Liver (tissue), 9 donors: ENCODE data around the gene AGR2. TPM values are rescaled to one million over a fixed set of nuclear protein-coding genes. Genes with fewer than 3 reads are reported as not detected.

Experiments
- DNase-seq: peaks from one replicate; pipeline ENCODE4 v3.0.0-alpha.2; 2017; ENCODE audit warnings: low spot score
- H3K27ac ChIP-seq, 2 donors: one replicate each; pipeline ENCODE4 v1.7.0; 2013; ENCODE audit warnings: inconsistent platforms in 2 of 2, low read length in 2 of 2, control low read depth in 1 of 2, low read depth in 1 of 2, mild to moderate bottlenecking in 1 of 2
- H3K27me3 ChIP-seq, 4 donors: one replicate each; pipeline versions ENCODE4 v1.6.1 to v1.7.0; 2013; ENCODE audit warnings: low read length in 3 of 4, inconsistent platforms in 1 of 4, mild to moderate bottlenecking in 1 of 4, moderate library complexity in 1 of 4; ENCODE audit not compliant: control insufficient read depth in 4 of 4, insufficient read depth in 4 of 4
- H3K36me3 ChIP-seq, 4 donors: one replicate each; pipeline versions ENCODE4 v1.6.1 to v1.7.0; 2013; ENCODE audit warnings: low read length in 3 of 4, mild to moderate bottlenecking in 3 of 4, low read depth in 1 of 4, moderate library complexity in 1 of 4; ENCODE audit not compliant: control insufficient read depth in 4 of 4, insufficient read depth in 3 of 4
- H3K4me1 ChIP-seq, 4 donors: one replicate each; pipeline versions ENCODE4 v1.6.1 to v1.7.0; 2013; ENCODE audit warnings: low read length in 3 of 4, mild to moderate bottlenecking in 3 of 4, moderate library complexity in 1 of 4; ENCODE audit not compliant: control insufficient read depth in 4 of 4, insufficient read depth in 4 of 4
- H3K4me3 ChIP-seq, 3 donors: one replicate each; pipeline versions ENCODE4 v1.6.1 to v1.7.0; 2013; ENCODE audit warnings: low read length in 3 of 3, control low read depth in 1 of 3, low read depth in 1 of 3, mild to moderate bottlenecking in 1 of 3
- H3K9ac ChIP-seq, 2 donors: one replicate each; pipeline ENCODE4 v1.7.0; 2013; ENCODE audit warnings: low read length in 2 of 2, mild to moderate bottlenecking in 2 of 2, moderate library complexity in 2 of 2, control low read depth in 1 of 2, low read depth in 1 of 2
- H3K9me3 ChIP-seq, 4 donors: one replicate each; pipeline versions ENCODE4 v1.6.1 to v1.7.0; 2013; ENCODE audit warnings: low read length in 3 of 4; ENCODE audit not compliant: control insufficient read depth in 4 of 4
- EGR1 ChIP-seq, 2 donors: IDR thresholded peaks; 2 replicates each; pipeline ENCODE4 v1.6.1; 2016 to 2018; ENCODE audit warnings: antibody characterized with exemption in 2 of 2, low read depth in 2 of 2
- FOXA1 ChIP-seq: IDR thresholded peaks from 2 replicates; pipeline ENCODE4 v1.6.1; 2016; ENCODE audit warnings: antibody characterized with exemption
- FOXA2 ChIP-seq: IDR thresholded peaks from 2 replicates; pipeline ENCODE4 v1.6.1; 2016; ENCODE audit warnings: antibody characterized with exemption
- GABPA ChIP-seq, 2 donors: IDR thresholded peaks in 1 of 2; conservative IDR thresholded peaks in 1 of 2; 2 replicates each; pipeline ENCODE4 v1.6.1; 2016; ENCODE audit warnings: antibody characterized with exemption in 2 of 2, mild to moderate bottlenecking in 1 of 2, moderate library complexity in 1 of 2
- HNF4A ChIP-seq, 2 donors: conservative IDR thresholded peaks; 2 replicates each; pipeline ENCODE4 v1.6.1; 2016; ENCODE audit warnings: antibody characterized with exemption in 2 of 2, mild to moderate bottlenecking in 2 of 2
- HNF4G ChIP-seq: IDR thresholded peaks from 2 replicates; pipeline ENCODE4 v1.6.1; 2016; ENCODE audit warnings: antibody characterized with exemption
- NR2F2 ChIP-seq: IDR thresholded peaks from 2 replicates; pipeline ENCODE4 v1.6.1; 2016; ENCODE audit warnings: antibody characterized with exemption
- RAD21 ChIP-seq, 2 donors: IDR thresholded peaks; 2 replicates each; pipeline ENCODE4 v1.6.1; 2016; ENCODE audit warnings: antibody characterized with exemption in 2 of 2, mild to moderate bottlenecking in 2 of 2
- RXRA ChIP-seq, 2 donors: IDR thresholded peaks; 2 replicates each; pipeline ENCODE4 v1.6.1; 2017 to 2018; ENCODE audit warnings: antibody characterized with exemption in 2 of 2, mild to moderate bottlenecking in 1 of 2
- SP1 ChIP-seq: IDR thresholded peaks from 2 replicates; pipeline ENCODE4 v1.6.1; 2018; ENCODE audit warnings: antibody characterized with exemption, mild to moderate bottlenecking
- TAF1 ChIP-seq: conservative IDR thresholded peaks from 2 replicates; pipeline ENCODE4 v1.6.1; 2016; ENCODE audit warnings: antibody characterized with exemption, mild to moderate bottlenecking
- YY1 ChIP-seq: IDR thresholded peaks from 2 replicates; pipeline ENCODE4 v1.6.1; 2016; ENCODE audit warnings: antibody characterized with exemption, mild to moderate bottlenecking
- WGBS: extraction: QIAGEN DNeasy Blood & Tissue Kit; methylation state at CpG from one replicate; pipeline ENCODE4 v1.1.7; 2013; 5-methylcytosine and 5-hydroxymethylcytosine counted together
- polyA plus RNA-seq, 2 donors: library from polyadenylated mRNA; stranded (reverse) in 1 of 2; unstranded in 1 of 2; fragments of 200-250 nt in 1 of 2; fragments of >200 nt in 1 of 2; fragmentation: Nextera tagmentation in 1 of 2; extraction: Ambion mirVana in 1 of 2; gene quantifications; one replicate each; pipeline versions ENCODE4 v1.2.1 to v1.2.3, GENCODE V29; 2013 to 2015
- total RNA-seq, 2 donors: library from RNA; depleted of rRNA; stranded (reverse); fragments of >200 nt; gene quantifications; one replicate each; pipeline ENCODE4 v1.2.3, GENCODE V29; 2014
- TF ChIP-seq, protein P1 (sequence below): IDR thresholded peaks from 2 replicates; pipeline ENCODE4 v1.6.1; 2016; ENCODE audit warnings: antibody characterized with exemption
- TF ChIP-seq, protein P2 (sequence below): IDR thresholded peaks from 2 replicates; pipeline ENCODE4 v1.6.1; 2016; ENCODE audit warnings: antibody characterized with exemption
- TF ChIP-seq, protein P3 (sequence below): IDR thresholded peaks from 2 replicates; pipeline ENCODE4 v1.6.1; 2016; ENCODE audit warnings: antibody characterized with exemption
- TF ChIP-seq, protein P4 (sequence below): fragments of 150-350 bp; IDR thresholded peaks from 2 replicates; pipeline ENCODE4 v1.5.1; 2017; ENCODE audit warnings: improper control_type of control experiment, low read depth, low read length; ENCODE audit not compliant: missing input control
- TF ChIP-seq, protein P5 (sequence below): IDR thresholded peaks from 2 replicates; pipeline ENCODE4 v1.6.1; 2016; ENCODE audit warnings: antibody characterized with exemption, mild to moderate bottlenecking
- donor health status: healthy.
- donor health status: healthy.
- donor health status: healthy.
- donor health status: healthy.
- donor health status: healthy.

Gene AGR2
- total and polyA plus RNA-seq, 4 donors, result 0.37 to 0.45 TPM; not detected in 2

DNA sequence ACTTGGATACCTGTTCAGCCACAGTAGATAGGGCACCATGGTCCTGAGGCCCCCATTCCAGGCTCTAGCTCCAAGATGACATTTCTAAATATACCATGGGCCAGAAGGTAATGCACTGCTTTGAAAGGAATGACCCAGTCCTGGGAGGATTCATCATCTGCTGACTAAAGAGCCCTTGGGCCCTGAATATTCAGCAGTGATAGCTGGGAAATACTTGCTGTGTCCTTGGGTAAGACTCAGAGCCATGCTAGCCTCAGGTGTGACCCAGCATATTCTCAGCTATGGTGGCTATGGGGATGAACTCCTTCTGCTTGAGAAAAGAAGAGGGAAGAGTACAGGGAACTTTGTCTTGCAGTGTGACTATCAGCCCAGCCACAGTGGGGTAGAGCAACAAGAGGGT, 21.3 kb upstream of the AGR2 start:
- Histone ChIP-seq H3K4me3 (no peak overlapping the region), H3K27me3 (peaks cover 0 to 2% (median 0%) of the 10 kb centered on the region in 4 donors), H3K9me3 (peaks cover 0 to 3% (median 0%) of the 10 kb centered on the region in 4 donors), H3K36me3 (no peaks in the 10 kb centered on the region), H3K4me1 (no peaks in the 10 kb centered on the region), H3K27ac (no peak overlapping the region), H3K9ac (no peak overlapping the region)
- TF ChIP-seq TAF1, result no peak
- TF ChIP-seq, protein P1, sequence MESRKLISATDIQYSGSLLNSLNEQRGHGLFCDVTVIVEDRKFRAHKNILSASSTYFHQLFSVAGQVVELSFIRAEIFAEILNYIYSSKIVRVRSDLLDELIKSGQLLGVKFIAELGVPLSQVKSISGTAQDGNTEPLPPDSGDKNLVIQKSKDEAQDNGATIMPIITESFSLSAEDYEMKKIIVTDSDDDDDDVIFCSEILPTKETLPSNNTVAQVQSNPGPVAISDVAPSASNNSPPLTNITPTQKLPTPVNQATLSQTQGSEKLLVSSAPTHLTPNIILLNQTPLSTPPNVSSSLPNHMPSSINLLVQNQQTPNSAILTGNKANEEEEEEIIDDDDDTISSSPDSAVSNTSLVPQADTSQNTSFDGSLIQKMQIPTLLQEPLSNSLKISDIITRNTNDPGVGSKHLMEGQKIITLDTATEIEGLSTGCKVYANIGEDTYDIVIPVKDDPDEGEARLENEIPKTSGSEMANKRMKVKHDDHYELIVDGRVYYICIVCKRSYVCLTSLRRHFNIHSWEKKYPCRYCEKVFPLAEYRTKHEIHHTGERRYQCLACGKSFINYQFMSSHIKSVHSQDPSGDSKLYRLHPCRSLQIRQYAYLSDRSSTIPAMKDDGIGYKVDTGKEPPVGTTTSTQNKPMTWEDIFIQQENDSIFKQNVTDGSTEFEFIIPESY, result no peak
- TF ChIP-seq FOXA1, result no peak
- no peak for TF ChIP-seq NR2F2
- no peak for TF ChIP-seq HNF4G
- TF ChIP-seq, protein P2, sequence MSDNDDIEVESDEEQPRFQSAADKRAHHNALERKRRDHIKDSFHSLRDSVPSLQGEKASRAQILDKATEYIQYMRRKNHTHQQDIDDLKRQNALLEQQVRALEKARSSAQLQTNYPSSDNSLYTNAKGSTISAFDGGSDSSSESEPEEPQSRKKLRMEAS, result no peak
- no peak for TF ChIP-seq RXRA (IDR thresholded peaks at IDR 0.05)
- no peak for DNase-seq

DNA sequence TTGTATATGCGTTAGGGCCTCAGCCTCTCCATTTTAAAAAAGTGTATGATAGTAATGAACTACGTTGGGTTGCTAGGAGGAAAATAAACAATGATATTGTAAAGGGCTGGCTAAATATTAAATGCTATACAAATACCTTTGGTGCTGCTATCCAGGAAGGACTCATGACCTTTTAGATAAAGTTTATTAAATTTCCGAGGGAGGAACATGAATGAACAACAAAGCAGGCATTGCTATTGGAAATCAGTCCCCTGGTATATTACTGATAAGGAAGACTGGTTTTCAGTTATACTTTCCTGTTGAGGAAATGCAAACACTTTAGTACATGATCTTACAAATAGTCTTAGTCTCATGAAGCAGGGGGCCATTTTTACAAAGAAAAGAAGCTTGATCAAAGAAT, 17.2 kb upstream of the AGR2 start:
- 28% methylated on average over 3 of the region's 3 CpGs for WGBS

DNA sequence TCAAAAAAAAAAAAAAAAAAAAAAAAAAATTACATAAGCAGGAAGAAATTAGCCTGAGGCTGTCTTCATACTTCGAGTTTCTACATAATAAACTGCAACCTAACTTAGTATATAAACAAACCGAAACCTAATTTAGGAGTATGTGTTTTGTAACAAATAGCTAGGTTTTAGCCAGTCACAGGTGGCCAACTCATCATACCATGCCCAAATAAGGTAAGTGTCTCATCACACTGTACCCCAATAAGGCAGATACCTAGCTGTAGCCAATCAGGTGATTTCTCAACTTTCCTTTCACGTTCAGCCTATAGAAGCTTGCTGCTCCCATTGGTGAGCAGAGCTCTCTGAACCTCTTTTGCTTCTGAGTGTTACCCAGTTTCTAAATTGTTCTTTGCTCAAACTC, 13.9 kb upstream of the AGR2 start:
- TF ChIP-seq, protein P1, result no peak
- TF ChIP-seq FOXA2 (no peak), RAD21 (IDR thresholded peaks at IDR 0.05) (no peak), FOXA1 (no peak), HNF4A (conservative IDR thresholded peaks at IDR 0.05) (no peak), SP1 (no peak), RXRA (IDR thresholded peaks at IDR 0.05) (no peak), GABPA (IDR thresholded peaks at IDR 0.05 in 1 of 2, conservative IDR thresholded peaks at IDR 0.05 in 1 of 2) (no peak), HNF4G (no peak), NR2F2 (no peak), EGR1 (IDR thresholded peaks at IDR 0.05; ENCODE audit: low read depth in 2 of 2) (no peak), YY1 (no peak), TAF1 (no peak)
- TF ChIP-seq, protein P2, result no peak
- TF ChIP-seq, protein P3, sequence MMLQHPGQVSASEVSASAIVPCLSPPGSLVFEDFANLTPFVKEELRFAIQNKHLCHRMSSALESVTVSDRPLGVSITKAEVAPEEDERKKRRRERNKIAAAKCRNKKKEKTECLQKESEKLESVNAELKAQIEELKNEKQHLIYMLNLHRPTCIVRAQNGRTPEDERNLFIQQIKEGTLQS, result no peak
- TF ChIP-seq, protein P4, sequence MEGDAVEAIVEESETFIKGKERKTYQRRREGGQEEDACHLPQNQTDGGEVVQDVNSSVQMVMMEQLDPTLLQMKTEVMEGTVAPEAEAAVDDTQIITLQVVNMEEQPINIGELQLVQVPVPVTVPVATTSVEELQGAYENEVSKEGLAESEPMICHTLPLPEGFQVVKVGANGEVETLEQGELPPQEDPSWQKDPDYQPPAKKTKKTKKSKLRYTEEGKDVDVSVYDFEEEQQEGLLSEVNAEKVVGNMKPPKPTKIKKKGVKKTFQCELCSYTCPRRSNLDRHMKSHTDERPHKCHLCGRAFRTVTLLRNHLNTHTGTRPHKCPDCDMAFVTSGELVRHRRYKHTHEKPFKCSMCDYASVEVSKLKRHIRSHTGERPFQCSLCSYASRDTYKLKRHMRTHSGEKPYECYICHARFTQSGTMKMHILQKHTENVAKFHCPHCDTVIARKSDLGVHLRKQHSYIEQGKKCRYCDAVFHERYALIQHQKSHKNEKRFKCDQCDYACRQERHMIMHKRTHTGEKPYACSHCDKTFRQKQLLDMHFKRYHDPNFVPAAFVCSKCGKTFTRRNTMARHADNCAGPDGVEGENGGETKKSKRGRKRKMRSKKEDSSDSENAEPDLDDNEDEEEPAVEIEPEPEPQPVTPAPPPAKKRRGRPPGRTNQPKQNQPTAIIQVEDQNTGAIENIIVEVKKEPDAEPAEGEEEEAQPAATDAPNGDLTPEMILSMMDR, result no peak
- TF ChIP-seq, protein P5, sequence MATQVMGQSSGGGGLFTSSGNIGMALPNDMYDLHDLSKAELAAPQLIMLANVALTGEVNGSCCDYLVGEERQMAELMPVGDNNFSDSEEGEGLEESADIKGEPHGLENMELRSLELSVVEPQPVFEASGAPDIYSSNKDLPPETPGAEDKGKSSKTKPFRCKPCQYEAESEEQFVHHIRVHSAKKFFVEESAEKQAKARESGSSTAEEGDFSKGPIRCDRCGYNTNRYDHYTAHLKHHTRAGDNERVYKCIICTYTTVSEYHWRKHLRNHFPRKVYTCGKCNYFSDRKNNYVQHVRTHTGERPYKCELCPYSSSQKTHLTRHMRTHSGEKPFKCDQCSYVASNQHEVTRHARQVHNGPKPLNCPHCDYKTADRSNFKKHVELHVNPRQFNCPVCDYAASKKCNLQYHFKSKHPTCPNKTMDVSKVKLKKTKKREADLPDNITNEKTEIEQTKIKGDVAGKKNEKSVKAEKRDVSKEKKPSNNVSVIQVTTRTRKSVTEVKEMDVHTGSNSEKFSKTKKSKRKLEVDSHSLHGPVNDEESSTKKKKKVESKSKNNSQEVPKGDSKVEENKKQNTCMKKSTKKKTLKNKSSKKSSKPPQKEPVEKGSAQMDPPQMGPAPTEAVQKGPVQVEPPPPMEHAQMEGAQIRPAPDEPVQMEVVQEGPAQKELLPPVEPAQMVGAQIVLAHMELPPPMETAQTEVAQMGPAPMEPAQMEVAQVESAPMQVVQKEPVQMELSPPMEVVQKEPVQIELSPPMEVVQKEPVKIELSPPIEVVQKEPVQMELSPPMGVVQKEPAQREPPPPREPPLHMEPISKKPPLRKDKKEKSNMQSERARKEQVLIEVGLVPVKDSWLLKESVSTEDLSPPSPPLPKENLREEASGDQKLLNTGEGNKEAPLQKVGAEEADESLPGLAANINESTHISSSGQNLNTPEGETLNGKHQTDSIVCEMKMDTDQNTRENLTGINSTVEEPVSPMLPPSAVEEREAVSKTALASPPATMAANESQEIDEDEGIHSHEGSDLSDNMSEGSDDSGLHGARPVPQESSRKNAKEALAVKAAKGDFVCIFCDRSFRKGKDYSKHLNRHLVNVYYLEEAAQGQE, result no peak
- H3K27me3 ChIP-seq, result no peaks in the 10 kb centered on the region
- H3K4me1 ChIP-seq, result no peaks in the 10 kb centered on the region
- H3K36me3 ChIP-seq, result no peaks in the 10 kb centered on the region
- no peak overlapping the region for H3K27ac ChIP-seq
- WGBS, result 92% methylated on average over 3 of the region's 3 CpGs
- no peaks in the 10 kb centered on the region for H3K9me3 ChIP-seq
- H3K9ac ChIP-seq, result no peak overlapping the region
- no peak for DNase-seq
- no peak overlapping the region for H3K4me3 ChIP-seq

More for the DNA sequence above, 17.2 kb upstream of the AGR2 start:
- no peak overlapping the region for H3K27ac ChIP-seq
- no peak overlapping the region for H3K9ac ChIP-seq
- no peak for DNase-seq
- H3K36me3 ChIP-seq, result no peaks in the 10 kb centered on the region
- H3K4me1 ChIP-seq, result no peaks in the 10 kb centered on the region
- H3K27me3 ChIP-seq, result peaks cover 0 to 2% (median 0%) of the 10 kb centered on the region in 4 donors
- no peaks in the 10 kb centered on the region for H3K9me3 ChIP-seq
- no peak overlapping the region for H3K4me3 ChIP-seq
- TF ChIP-seq FOXA1 (no peak), RAD21 (IDR thresholded peaks at IDR 0.05) (no peak), RXRA (IDR thresholded peaks at IDR 0.05) (peak in 1 of 2 donors; percentile 28)
